ENCODE data around the gene THPO.

THPO gene

GRCh38 chr3:184377882-184378445, at the start of gene THPO:
TSS of gene THPO (minus strand) at chr3:184378207. CDS start at chr3:184376259, 1,948 bp downstream.
- no peaks in the 10 kb centered on the region for H3K79me2 ChIP-seq (ENCODE audit: low read length)
- no peak for DNase-seq
- no peaks in the 10 kb centered on the region for H3F3A ChIP-seq (ENCODE audit: insufficient read depth, low read length)
- no peaks in the 10 kb centered on the region for H4K20me1 ChIP-seq (ENCODE audit: insufficient read depth, low read length)
- peaks cover 76% of the 10 kb centered on the region for H3K27me3 ChIP-seq (replicated peaks; ENCODE audit: insufficient read depth, low read length)
- H3K36me3 ChIP-seq (replicated peaks; ENCODE audit: insufficient read depth, low read length), result no peaks in the 10 kb centered on the region
- TF ChIP-seq EZH2phosphoT487 (IDR thresholded peaks at IDR 0.05; ENCODE audit: low read length) (no peak), EZH2 (optimal IDR thresholded peaks at IDR 0.05; ENCODE audit: low read depth, low read length) (no peak), CTCF (IDR thresholded peaks at IDR 0.05; ENCODE audit: low read length) (no peak)
- H3K9ac ChIP-seq (ENCODE audit: low read length), result no peak within 1 kb of the TSS
- no peaks in the 10 kb centered on the region for H3K9me3 ChIP-seq (replicated peaks; ENCODE audit: insufficient read depth, low read length)
- peaks cover 5% of the 10 kb centered on the region; the same call in 1 of the 2 replicates for H3K4me1 ChIP-seq (ENCODE audit: low read length)
- H3K4me2 ChIP-seq (ENCODE audit: low read depth, low read length), result no peak within 1 kb of the TSS
- H3K27ac ChIP-seq (ENCODE audit: low read length), result no peak within 1 kb of the TSS
- H3K9me2 ChIP-seq (replicated peaks; ENCODE audit: insufficient read depth, low read length), result no peaks in the 10 kb centered on the region
- H3K4me3 ChIP-seq (ENCODE audit: low read length), result no peak within 1 kb of the TSS
- no peak within 1 kb of the TSS for H2AFZ ChIP-seq (ENCODE audit: low read length)

- Histone ChIP-seq H3F3A (ENCODE audit: insufficient read depth, low read length) (peaks cover 2% of the 10 kb centered on the region; the same call in 1 of the 2 replicates), H3K27me3 (replicated peaks; ENCODE audit: insufficient read depth, low read length) (no peaks in the 10 kb centered on the region), H3K79me2 (ENCODE audit: low read length) (no peaks in the 10 kb centered on the region), H3K9ac (ENCODE audit: low read length) (no peak overlapping the region), H2AFZ (ENCODE audit: low read length) (no peak overlapping the region), H3K4me1 (ENCODE audit: low read length) (peaks cover 14% of the 10 kb centered on the region), H3K27ac (ENCODE audit: low read length) (no peak overlapping the region), H4K20me1 (ENCODE audit: insufficient read depth, low read length) (no peaks in the 10 kb centered on the region), H3K4me3 (ENCODE audit: low read length) (no peak overlapping the region), H3K4me2 (ENCODE audit: low read depth, low read length) (no peak overlapping the region), H3K9me3 (replicated peaks; ENCODE audit: insufficient read depth, low read length) (no peaks in the 10 kb centered on the region), H3K9me2 (replicated peaks; ENCODE audit: insufficient read depth, low read length) (no peaks in the 10 kb centered on the region), H3K36me3 (replicated peaks; ENCODE audit: insufficient read depth, low read length) (no peaks in the 10 kb centered on the region)
- no peak for TF ChIP-seq CTCF (IDR thresholded peaks at IDR 0.05; ENCODE audit: low read length)
- no peak for TF ChIP-seq EZH2phosphoT487 (IDR thresholded peaks at IDR 0.05; ENCODE audit: low read length)
- TF ChIP-seq EZH2 (optimal IDR thresholded peaks at IDR 0.05; ENCODE audit: low read depth, low read length), result no peak
- DNase-seq, result no peak
Observed at GRCh38 chr3:184426691-184427141, 48.7 kb upstream of the THPO start.

- Histone ChIP-seq H3K9ac (ENCODE audit: low read length) (peak overlapping the region; percentile 14; the same call in 1 of the 2 replicates), H3F3A (ENCODE audit: insufficient read depth, low read length) (peaks cover 2% of the 10 kb centered on the region; the same call in 1 of the 2 replicates), H3K27me3 (replicated peaks; ENCODE audit: insufficient read depth, low read length) (no peaks in the 10 kb centered on the region), H3K79me2 (ENCODE audit: low read length) (no peaks in the 10 kb centered on the region), H3K9me2 (replicated peaks; ENCODE audit: insufficient read depth, low read length) (no peaks in the 10 kb centered on the region), H3K4me3 (ENCODE audit: low read length) (no peak overlapping the region), H3K27ac (ENCODE audit: low read length) (peak overlapping the region; percentile 48; the same call in 1 of the 2 replicates), H2AFZ (ENCODE audit: low read length) (peak overlapping the region; percentile 89), H3K4me1 (ENCODE audit: low read length) (peaks cover 14% of the 10 kb centered on the region), H3K4me2 (ENCODE audit: low read depth, low read length) (peak overlapping the region; percentile 47), H3K36me3 (replicated peaks; ENCODE audit: insufficient read depth, low read length) (no peaks in the 10 kb centered on the region), H3K9me3 (replicated peaks; ENCODE audit: insufficient read depth, low read length) (no peaks in the 10 kb centered on the region), H4K20me1 (ENCODE audit: insufficient read depth, low read length) (no peaks in the 10 kb centered on the region)
- peak; percentile 90 for DNase-seq
- no peak for TF ChIP-seq EZH2phosphoT487 (IDR thresholded peaks at IDR 0.05; ENCODE audit: low read length)
- no peak for TF ChIP-seq EZH2 (optimal IDR thresholded peaks at IDR 0.05; ENCODE audit: low read depth, low read length)
- TF ChIP-seq CTCF (IDR thresholded peaks at IDR 0.05; ENCODE audit: low read length), result no peak
Observed at GRCh38 chr3:184423561-184423960, 45.6 kb upstream of the THPO start.

Data from MM.1S (cell line).